GF-D8 (cell line): ENCODE measurements around the gene SEPTIN10.
"Not testable (repeated sequence)": the region's sequence is repeated elsewhere in the genome, so short reads cannot be mapped to it uniquely, and the experiment has no call there.

Experiments
- DNase-seq: peaks from one replicate; lab custom pipeline; 2025; lab: John Stamatoyannopoulos, UW

The SEPTIN10 gene

GRCh38 chr2:109613922-109614714 lies at the start of gene SEPTIN10, which contains the start of gene SOWAHC:
TSS of gene SEPTIN10 (minus strand) at chr2:109613966. CDS start at chr2:109613827, 139 bp downstream.
TSS of gene SOWAHC (plus strand) at chr2:109614364. CDS start at chr2:109614490, 126 bp downstream.
- no peak for DNase-seq

DNA sequence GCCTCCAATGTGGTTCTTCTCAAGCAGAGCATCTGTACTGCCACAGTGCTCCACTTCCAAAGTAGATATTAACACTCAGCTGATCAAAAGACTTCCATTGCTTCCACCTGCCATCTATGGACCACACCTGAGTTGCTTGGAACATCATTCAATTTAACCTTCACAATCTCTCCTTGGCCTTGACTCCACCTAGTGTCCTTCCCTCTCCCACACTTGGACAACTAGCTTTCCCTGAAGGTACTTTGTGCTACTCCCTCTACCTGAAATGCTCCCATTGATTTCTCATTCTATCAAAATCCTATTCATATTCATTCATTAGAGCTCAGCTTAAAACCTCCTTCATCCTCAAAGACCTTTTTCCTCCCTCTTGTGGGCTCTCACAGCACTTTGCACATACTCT lies 49.1 kb upstream of the SEPTIN10 start:
- no peak for DNase-seq

DNA sequence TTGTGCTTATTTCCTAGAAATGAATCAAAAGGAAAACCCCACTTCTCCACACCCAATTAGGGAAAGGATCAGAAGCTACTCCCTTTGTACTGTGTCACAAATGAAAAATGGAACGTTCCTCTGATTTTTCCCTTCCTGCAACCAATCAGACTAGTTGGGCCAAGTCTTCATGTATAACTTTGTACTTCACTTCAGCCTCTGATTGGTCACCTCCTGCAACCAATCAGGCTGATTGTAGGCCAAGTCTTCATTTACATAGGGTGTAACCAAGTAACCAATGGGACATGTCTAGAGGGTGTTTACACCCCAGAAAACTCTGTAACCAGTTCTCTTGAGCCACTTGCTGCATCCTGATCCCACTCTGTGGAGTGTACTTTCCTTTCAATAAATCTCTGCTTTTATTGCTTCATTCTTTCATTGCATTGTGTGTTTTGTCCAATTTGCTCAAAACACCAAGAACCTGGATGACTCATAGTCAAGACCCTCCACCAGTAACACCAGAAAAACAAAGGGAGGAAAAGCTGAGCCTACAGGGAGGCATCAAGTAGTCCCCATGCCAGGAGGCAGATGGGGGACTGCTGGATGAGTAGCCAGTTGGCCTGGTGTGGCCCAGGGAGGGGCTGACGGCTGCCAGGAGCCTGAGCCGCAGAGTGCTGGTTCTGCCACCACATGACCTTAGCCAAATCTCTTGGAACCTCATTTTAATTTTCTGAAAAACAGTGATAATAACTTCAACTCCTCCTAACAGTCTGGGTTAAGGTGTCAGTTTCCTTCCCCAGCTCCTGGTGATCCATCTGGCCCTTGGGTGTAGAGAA lies 46.5 kb upstream of the SEPTIN10 start:
- no peak for DNase-seq

GRCh38 chr2:109659396-109660045 lies 45.8 kb upstream of the SEPTIN10 start:
- DNase-seq, result no peak

DNA sequence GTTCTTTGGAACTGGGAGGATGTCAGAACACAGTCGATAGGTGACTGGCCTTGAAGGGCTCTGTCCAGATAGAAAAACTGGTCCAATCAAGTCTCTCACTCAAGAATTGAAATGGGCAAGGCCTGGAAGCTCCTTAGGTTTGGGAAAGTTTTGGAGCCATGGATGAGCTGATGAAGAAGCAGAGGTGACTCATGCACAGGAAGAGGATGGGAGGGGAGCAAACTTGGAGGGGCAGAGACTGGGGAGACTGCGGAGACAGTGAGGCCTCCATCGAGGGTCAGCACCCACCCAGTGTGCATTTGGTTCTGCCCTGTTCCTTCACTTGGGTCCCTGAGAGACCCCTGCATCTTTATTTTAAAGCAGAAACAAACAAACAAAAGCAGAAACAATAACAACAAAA lies 41.5 kb upstream of the SEPTIN10 start:
- no peak for DNase-seq

DNA sequence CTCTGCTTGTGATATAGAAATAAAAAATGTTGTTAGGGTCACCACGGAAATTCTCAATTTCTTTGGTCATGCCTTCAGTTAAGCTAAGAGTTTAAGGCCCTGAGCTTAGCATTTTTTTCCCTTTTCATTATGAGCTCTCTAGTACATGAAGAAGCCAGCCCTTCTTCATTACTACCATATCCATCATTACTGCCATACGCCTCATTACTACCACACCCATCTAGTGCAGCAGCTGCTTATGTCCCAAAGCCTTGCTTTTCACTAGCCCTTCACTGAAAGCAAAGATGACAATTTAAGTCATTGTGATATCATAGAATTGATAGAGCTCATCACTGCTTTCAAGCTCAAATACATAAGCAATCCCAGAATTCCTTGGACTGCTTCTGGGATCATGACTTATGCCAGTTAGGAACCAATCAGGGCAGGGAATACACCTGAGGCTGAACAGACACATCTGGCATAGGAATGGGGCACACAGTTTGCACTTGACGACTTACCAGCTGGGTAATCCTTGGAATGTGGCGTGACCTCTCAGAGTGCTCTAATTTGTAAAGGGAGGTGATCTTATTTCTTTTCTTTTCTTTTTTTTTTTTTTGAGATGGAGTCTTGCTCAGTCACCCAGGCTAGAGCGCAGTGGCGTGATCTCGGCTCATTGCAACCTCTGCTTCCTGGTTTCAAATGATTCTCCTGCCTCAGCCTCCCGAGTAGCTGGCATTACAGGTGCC lies 40.7 kb upstream of the SEPTIN10 start:
- no peak for DNase-seq

- DNase-seq, result no peak
Observed at GRCh38 chr2:109649736-109650695, 36.2 kb upstream of the SEPTIN10 start.

DNA sequence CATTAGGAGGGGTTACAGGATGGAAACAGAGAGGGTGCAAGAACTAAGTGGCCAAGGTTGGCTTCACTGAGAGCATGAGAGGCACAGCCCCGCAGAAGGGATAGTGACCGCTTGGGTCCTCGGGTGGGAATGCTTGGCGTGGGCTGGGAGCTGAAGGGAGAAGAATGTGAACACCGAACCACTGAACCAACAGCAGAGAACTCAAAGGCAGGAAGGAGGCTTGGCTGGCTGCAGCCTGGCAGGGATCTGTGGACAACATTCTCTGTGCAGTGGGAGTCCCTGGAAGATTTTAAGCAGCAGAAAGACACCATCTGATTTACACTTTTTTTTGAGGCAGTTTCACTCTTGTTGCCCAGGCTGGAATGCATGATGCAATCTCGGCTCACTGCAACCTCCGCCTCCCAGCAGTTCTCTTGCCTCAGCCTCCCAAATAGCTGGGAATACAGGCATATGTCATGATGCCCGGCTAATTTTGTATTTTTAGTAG lies 34.3 kb upstream of the SEPTIN10 start:
- DNase-seq, result no peak

- no peak for DNase-seq
Observed at GRCh38 chr2:109647636-109648035, 33.9 kb upstream of the SEPTIN10 start.

- no peak for DNase-seq
Observed at GRCh38 chr2:109646961-109647360, 33.2 kb upstream of the SEPTIN10 start.

DNA sequence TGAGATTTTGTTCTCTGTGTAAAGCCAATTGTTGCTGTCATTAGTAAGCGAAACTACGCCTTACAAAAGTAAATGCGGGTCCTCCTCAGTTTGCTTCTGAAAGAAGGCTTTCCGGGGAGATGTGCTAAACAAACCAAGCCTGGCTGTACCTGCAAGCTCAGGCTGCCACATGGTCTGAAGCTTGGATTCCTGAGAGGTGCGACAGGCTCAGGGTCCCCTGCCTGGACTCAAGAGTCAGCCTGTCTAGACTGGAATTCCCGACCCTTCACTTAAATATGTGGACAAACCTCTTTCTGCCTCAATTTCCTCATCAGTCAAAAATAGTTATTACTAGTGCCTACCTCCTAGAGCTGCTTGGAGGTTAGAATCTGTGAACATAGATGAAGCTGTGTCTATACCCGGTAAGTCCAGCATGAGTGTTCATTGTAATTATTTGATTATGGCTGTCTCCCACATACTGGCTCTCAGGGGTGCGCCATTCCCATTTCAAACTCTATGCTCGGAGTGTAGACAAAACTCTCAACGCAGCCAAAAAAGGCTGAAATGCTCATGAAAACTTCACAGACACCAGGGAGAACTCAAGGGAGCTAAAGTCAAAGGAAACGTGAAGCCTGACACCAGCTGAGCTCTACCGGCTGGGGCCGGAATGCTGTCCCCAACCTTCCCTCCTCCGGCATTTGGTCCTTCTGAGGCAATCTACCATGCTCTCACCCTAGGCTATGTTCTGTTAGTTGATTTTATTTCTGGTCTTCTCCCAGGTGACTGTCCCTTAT lies 31.8 kb upstream of the SEPTIN10 start:
- DNase-seq, result no peak

- no peak for DNase-seq
Observed at GRCh38 chr2:109644571-109645275, 31.0 kb upstream of the SEPTIN10 start.

DNA sequence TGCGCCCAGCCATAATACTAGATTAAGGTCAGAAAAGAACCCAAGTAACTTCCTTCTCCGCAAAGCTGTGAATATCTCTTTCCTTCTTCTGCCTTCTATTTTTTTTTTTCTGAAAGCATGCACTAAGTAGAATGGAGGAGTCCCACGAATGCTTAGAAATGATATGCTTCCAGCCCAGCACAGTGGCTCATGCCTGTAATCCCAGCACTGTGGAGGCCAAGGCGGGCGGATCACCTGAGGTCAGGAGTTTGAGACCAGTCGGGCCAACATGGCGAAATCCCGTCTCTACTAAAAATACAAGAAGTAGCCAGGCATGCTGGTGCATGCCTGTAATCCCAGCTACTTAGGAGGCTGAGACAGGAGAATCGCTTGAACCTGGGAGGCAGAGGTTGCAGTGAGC lies 26.2 kb upstream of the SEPTIN10 start:
- DNase-seq, result not testable (repeated sequence)

GRCh38 chr2:109638795-109639194 lies 25.0 kb upstream of the SEPTIN10 start:
- DNase-seq, result no peak

DNA sequence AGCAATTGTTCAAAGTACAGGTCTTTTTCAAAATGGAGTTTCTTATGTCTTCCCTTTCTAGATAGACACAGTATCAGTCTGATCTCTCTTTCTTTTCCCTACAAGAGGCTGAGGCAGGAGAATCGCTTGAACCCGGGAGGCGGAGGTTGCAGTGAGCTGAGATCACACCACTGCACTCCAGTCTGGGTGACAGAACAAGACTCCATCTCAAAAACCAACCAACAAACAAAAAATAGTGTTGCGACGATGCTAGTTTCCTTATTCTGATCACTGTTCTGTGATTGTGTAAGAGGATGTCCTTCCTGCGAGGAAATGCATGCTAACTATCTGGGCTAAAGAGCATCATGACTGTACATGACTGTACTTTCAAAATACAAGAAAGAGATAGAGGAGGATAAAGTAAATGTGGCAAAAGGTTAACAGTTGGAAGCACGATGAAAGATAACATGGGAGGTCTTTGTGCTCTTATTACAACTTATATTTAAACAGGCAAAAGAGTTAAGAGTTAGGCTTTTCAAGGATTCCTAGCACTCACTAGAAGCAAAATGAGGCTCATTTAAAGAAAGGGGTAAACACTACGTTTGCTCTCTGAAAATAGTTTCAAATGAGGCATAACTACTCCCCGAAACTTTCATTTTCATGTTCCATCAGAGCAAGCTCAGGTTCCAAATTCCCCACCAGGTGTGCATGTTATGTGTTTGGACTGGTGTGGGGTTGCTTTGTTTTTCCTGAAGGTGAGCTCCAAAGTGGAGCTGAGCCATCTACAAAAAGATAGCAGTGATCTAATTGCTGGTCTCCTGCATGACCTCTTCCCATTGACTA lies 24.2 kb upstream of the SEPTIN10 start:
- no peak for DNase-seq

GRCh38 chr2:109636317-109636716 lies 22.6 kb upstream of the SEPTIN10 start:
- DNase-seq, result no peak

DNA sequence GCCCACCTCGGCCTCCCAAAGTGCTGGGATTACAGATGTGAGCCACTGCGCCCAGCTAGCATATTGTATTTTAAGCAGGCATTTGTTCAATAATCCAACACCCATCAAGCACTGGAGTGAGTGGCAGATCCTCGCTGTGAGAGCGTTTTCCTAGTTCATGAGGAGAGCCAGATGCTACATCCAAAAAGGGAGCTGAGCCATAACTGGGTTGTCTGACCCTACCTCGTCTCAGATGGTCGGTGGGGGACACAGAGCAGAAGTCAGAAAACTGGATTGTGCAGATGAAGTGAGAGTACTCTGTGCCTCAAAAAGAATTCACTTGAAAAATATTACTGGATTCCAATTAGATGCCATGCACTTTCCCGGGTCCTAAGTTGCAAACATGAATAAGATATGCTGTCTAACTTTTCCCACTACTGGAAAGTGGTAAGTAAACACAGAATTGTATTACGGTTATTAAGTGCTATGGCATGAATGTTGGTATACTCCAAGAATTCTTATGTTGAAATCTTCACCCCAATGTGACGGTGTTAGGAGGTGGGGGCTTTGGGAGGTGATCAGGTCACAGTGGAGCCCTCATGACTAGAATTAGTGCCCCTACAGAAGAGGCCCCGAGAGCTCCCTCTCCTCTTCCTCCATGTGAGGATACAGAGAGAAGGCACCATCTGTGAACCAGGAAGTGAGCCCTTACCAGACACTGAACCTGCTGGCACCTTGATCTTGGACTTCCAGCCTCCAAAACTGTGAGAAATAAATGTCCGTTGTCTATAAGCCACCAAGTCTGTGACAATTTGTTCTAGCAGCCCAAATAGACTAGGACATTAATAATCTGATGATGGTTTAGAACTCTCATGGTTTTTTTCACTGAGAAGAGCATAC lies 21.9 kb upstream of the SEPTIN10 start:
- no peak for DNase-seq
